CD8-positive, alpha-beta memory T cell (primary cell): ENCODE measurements around the gene ZCCHC17. TPM values are rescaled to one million over a fixed set of nuclear protein-coding genes. Genes with fewer than 3 reads are reported as not detected.
"Not testable (repeated sequence)": the region's sequence is repeated elsewhere in the genome, so short reads cannot be mapped to it uniquely, and the experiment has no call there.

Experiments used
- CTCF ChIA-PET: fragments of 350-600 bp; sonication (Branson Sonifier 250); formaldehyde crosslinking; loops from one replicate; lab custom pipeline; 2021; ENCODE audit warnings: antibody characterized with exemption; lab: Charles Lee
- POLR2A ChIA-PET: fragments of 350-600 bp; sonication (Branson Sonifier 250); formaldehyde crosslinking; loops from one replicate; lab custom pipeline; 2021; ENCODE audit warnings: antibody characterized with exemption; lab: Charles Lee
- DNase-seq, 5 donors: peaks; one replicate each; pipeline versions ENCODE4 v3.0.0 to v3.0.0-alpha.2; 2020 to 2022; ENCODE audit warnings: mixed read lengths in 1 of 5
- H3K27ac ChIP-seq: one replicate; pipeline ENCODE4 v1.7.0; 2013; ENCODE audit warnings: low read depth, mild to moderate bottlenecking, low read length, moderate library complexity
- H3K27me3 ChIP-seq: 2 replicates; pipeline ENCODE4 v1.7.0; 2013; ENCODE audit warnings: low read length, mild to moderate bottlenecking; ENCODE audit not compliant: insufficient read depth, poor library complexity, severe bottlenecking
- H3K36me3 ChIP-seq: 2 replicates; pipeline ENCODE4 v1.7.0; 2013; ENCODE audit warnings: mild to moderate bottlenecking, low read length, moderate library complexity; ENCODE audit not compliant: insufficient read depth
- H3K4me1 ChIP-seq: 2 replicates; pipeline ENCODE4 v1.7.0; 2013; ENCODE audit warnings: mild to moderate bottlenecking, low read length, moderate library complexity; ENCODE audit not compliant: insufficient read depth
- H3K4me3 ChIP-seq: 2 replicates; pipeline ENCODE4 v1.7.0; 2013; ENCODE audit warnings: mild to moderate bottlenecking, low read length
- H3K9me3 ChIP-seq: 2 replicates; pipeline ENCODE4 v1.7.0; 2013; ENCODE audit warnings: mild to moderate bottlenecking, low read length
- H3K27ac Mint-ChIP-seq, 8 donors: one replicate each; pipeline ENCODE4 v1.8.0; 2020 to 2021; ENCODE audit warnings: mixed read lengths in 8 of 8, mild to moderate bottlenecking in 6 of 8, inconsistent platforms in 3 of 8, moderate library complexity in 3 of 8
- H3K27me3 Mint-ChIP-seq, 2 donors: one replicate each; pipeline ENCODE4 v1.8.0; 2020 to 2021; ENCODE audit warnings: mixed read lengths in 2 of 2, mild to moderate bottlenecking in 1 of 2, moderate library complexity in 1 of 2
- H3K36me3 Mint-ChIP-seq, 3 donors: one replicate each; pipeline ENCODE4 v1.8.0; 2020 to 2021; ENCODE audit warnings: mixed read lengths in 3 of 3, inconsistent platforms in 1 of 3, mild to moderate bottlenecking in 1 of 3
- H3K4me1 Mint-ChIP-seq, 3 donors: one replicate each; pipeline ENCODE4 v1.8.0; 2020 to 2021; ENCODE audit warnings: mixed read lengths in 3 of 3, inconsistent platforms in 1 of 3, mild to moderate bottlenecking in 1 of 3
- H3K4me3 Mint-ChIP-seq, 7 donors: one replicate each; pipeline ENCODE4 v1.8.0; 2020 to 2021; ENCODE audit warnings: mixed read lengths in 7 of 7, mild to moderate bottlenecking in 6 of 7, moderate library complexity in 4 of 7, inconsistent platforms in 2 of 7
- H3K9me3 Mint-ChIP-seq, 5 donors: one replicate each; pipeline ENCODE4 v1.8.0; 2020 to 2022; ENCODE audit warnings: mixed read lengths in 5 of 5, mild to moderate bottlenecking in 3 of 5, moderate library complexity in 2 of 5, inconsistent platforms in 1 of 5
- polyA plus RNA-seq: library from polyadenylated mRNA; unstranded; fragments of 300-500 nt; fragmentation: Illumina TruSeq; gene quantifications from one replicate; pipeline ENCODE4 v1.2.3, GENCODE V29; 2021
- total RNA-seq, 2 experiments: library from RNA; stranded (reverse); gene quantifications; one replicate each; pipeline ENCODE4 v1.2.3, GENCODE V29; 2021

The ZCCHC17 gene
- total and polyA plus RNA-seq, 3 experiments from 2014 or later = 30.4 to 51.0 (median 30.8) TPM

DNA sequence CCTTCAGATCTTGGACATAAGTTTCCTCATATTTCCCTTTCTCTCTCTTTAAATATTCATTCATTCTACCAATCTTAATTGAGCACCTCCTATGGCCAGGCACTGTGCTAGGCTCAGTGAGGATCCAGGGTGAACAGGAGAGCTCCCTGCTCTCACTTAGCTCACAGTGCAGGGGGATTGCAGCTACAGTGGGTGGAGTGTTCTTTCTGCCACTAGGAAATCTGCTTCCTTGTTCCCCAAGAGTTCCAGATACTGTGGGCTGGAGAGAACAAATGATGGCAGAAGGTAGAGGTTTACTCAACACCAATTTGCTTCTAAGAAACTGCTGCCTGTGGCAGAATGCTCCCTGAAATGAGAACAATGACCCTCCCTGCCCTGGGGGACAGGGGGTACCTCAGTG, 81.2 kb downstream of the ZCCHC17 start:
- Histone ChIP-seq H3K27ac (no peak overlapping the region), H3K4me3 (no peak overlapping the region), H3K27me3 (no peaks in the 10 kb centered on the region), H3K36me3 (no peaks in the 10 kb centered on the region), H3K4me1 (peaks cover 4% of the 10 kb centered on the region), H3K9me3 (no peaks in the 10 kb centered on the region)
- Mint-ChIP-seq H3K27me3 (peaks cover 14 to 17% of the 10 kb centered on the region in 2 donors), H3K36me3 (no peaks in the 10 kb centered on the region), H3K27ac (peak overlapping the region in 1 of 8 donors; percentile 51), H3K4me1 (peaks cover 9 to 10% (median 10%) of the 10 kb centered on the region in 3 donors), H3K9me3 (no peaks in the 10 kb centered on the region), H3K4me3 (no peak overlapping the region)
- ChIA-PET CTCF (no interaction called here), POLR2A (no interaction called here)
- DNase-seq = no peak

DNA sequence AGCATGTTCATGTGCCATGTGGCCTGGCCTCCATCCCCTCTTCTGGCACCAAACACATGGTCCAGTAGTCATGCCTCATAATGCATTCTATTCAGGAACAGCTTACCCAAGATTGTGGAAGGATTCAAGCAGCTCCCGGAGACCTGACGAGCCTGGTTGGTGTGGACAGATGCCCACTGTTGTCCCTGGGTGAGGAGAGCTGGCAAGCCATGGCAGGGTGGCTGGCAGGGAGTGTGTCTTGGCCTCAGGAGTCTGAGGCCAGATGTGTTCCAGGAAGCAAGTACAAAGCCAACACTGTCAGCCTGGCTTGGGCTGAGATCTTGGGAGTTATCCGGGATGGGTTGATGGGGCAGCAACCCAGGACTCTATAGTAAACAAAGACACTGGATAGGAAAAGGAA, 83.3 kb downstream of the ZCCHC17 start:
- Histone ChIP-seq H3K4me1 (no peaks in the 10 kb centered on the region), H3K36me3 (no peaks in the 10 kb centered on the region), H3K27me3 (peaks cover 2% of the 10 kb centered on the region), H3K9me3 (no peaks in the 10 kb centered on the region), H3K27ac (no peak overlapping the region), H3K4me3 (no peak overlapping the region)
- H3K9me3 Mint-ChIP-seq = no peaks in the 10 kb centered on the region
- peaks cover 24 to 33% of the 10 kb centered on the region in 2 donors for H3K27me3 Mint-ChIP-seq
- POLR2A ChIA-PET = no interaction called here
- H3K36me3 Mint-ChIP-seq = no peaks in the 10 kb centered on the region
- no peak overlapping the region for H3K4me3 Mint-ChIP-seq
- CTCF ChIA-PET = no interaction called here
- no peaks in the 10 kb centered on the region for H3K4me1 Mint-ChIP-seq
- DNase-seq = no peak
- H3K27ac Mint-ChIP-seq = no peak overlapping the region

DNA sequence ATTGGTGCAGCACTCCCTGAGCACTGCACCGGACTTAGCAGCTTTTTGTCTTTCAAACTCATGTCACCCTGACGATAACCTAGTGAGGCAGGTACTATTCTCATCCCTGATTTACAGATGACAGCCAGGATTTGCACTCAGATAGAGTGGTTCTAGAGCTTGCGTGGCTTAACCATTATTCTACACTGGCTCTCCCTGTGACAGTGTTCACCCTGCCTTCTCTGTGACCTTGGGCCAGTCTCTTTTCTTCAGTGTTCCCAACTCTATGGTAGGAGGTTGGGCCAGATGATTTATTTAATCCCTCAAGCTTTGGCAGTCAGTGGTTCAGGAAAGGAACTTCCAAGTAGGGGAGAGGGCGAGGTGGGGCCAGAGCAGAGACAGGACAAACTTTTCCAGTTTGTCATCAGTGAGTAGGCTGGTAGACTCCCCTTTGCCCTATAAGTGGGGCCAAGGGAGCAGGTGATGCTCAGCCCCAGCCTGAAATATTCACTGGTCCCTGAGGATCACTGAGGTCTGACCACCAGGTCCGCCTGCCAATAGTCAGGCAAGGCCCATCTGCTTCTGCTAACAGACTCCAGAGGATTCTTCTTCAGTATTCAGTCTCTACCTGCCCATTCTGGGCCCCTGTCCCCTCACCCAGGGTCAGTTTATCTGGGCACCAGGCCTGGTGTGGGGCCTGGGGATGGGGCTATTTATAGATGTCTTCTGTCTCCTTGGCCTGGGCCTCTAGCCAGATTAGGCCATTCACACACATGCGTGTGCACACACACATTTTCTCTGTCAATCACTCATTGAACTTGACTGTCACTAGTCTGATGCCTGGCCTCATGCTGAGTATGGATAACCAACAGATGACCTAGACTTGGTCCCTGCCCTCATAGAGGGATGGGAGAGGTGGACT, 84.8 kb downstream of the ZCCHC17 start:
- ChIA-PET CTCF (no interaction called here), POLR2A (no interaction called here)
- Histone ChIP-seq H3K36me3 (no peaks in the 10 kb centered on the region), H3K9me3 (no peaks in the 10 kb centered on the region), H3K4me3 (no peak overlapping the region), H3K27ac (no peak overlapping the region), H3K4me1 (no peaks in the 10 kb centered on the region), H3K27me3 (peaks cover 14% of the 10 kb centered on the region)
- Mint-ChIP-seq H3K36me3 (no peaks in the 10 kb centered on the region), H3K4me1 (no peaks in the 10 kb centered on the region), H3K4me3 (no peak overlapping the region), H3K9me3 (no peaks in the 10 kb centered on the region), H3K27ac (no peak overlapping the region), H3K27me3 (peaks cover 29 to 48% of the 10 kb centered on the region in 2 donors)
- DNase-seq = no peak

DNA sequence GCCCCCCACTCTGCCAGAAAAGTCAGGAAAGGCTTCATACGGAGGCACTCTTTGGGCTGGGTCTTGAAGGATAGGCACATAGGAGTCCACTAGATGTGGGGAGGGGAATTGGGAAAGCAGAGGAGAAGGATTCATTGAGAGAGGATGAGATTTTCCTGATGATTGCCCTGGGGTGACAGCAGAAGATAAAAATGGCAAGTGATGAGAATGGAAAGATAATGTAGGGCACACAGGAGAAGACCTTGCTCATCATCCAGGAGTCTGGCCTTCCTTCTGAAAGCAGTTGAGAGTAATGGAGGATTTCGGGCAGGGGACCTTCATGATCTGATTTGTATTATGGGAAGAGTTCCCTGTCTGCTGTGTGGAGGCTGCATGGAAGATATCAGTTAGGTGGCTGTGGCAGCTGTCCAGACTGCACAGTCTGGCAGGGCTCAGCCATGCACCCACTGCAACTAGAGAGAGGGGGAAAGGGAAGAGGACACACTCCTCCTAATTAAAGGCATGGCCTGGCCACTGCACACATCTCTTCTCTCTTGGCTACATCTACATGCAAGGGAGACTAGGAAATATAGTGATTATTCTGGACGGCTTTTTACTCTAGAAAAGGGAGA, 85.7 kb downstream of the ZCCHC17 start:
- Mint-ChIP-seq H3K4me3 (no peak overlapping the region), H3K36me3 (no peaks in the 10 kb centered on the region), H3K27me3 (peaks cover 29 to 55% of the 10 kb centered on the region in 2 donors), H3K9me3 (no peaks in the 10 kb centered on the region), H3K4me1 (no peaks in the 10 kb centered on the region), H3K27ac (no peak overlapping the region)
- no peaks in the 10 kb centered on the region for H3K4me1 ChIP-seq
- H3K4me3 ChIP-seq = no peak overlapping the region
- CTCF ChIA-PET = interaction anchor here (1.5 kb wide), 1 partner anchor 13 kb away, joined by 4 read pairs; no protein-coding TSS in a partner anchor
- POLR2A ChIA-PET = no interaction called here
- no peak overlapping the region for H3K27ac ChIP-seq
- no peaks in the 10 kb centered on the region for H3K36me3 ChIP-seq
- no peak for DNase-seq
- no peaks in the 10 kb centered on the region for H3K9me3 ChIP-seq
- peaks cover 14% of the 10 kb centered on the region for H3K27me3 ChIP-seq

DNA sequence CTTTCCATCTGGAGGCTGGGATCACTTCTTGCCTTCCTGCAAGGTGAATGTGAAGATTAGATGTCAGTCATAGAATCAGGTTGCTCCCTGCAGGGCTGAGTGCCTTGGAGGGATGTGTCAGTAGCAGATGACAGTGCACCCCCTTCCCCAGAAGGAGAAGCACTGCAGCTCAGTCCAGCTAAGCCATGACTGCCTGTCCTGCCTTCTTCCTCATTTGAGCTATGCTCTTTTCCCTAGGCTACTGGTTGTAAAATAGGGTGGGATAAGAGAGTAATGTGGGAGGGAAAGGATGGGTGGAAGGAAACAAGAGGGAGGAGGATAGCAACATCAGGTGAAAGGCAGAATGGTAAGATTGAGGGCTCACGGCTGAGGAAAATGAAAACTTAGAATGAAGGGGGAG, 87.1 kb downstream of the ZCCHC17 start:
- no peak for DNase-seq
- H3K4me3 Mint-ChIP-seq = no peak overlapping the region
- no peaks in the 10 kb centered on the region for H3K4me1 Mint-ChIP-seq
- ChIA-PET POLR2A (interaction anchor here (0.6 kb wide), 1 partner anchor 10 kb away, joined by 4 read pairs; no protein-coding TSS in a partner anchor), CTCF (interaction anchor here (1.5 kb wide), 1 partner anchor 11 kb away, joined by 4 read pairs; no protein-coding TSS in a partner anchor)
- Histone ChIP-seq H3K4me3 (no peak overlapping the region), H3K36me3 (no peaks in the 10 kb centered on the region), H3K27ac (no peak overlapping the region), H3K9me3 (no peaks in the 10 kb centered on the region), H3K4me1 (no peaks in the 10 kb centered on the region), H3K27me3 (peaks cover 14% of the 10 kb centered on the region)
- no peaks in the 10 kb centered on the region for H3K36me3 Mint-ChIP-seq
- peaks cover 29 to 59% of the 10 kb centered on the region in 2 donors for H3K27me3 Mint-ChIP-seq
- no peak overlapping the region for H3K27ac Mint-ChIP-seq
- no peaks in the 10 kb centered on the region for H3K9me3 Mint-ChIP-seq

DNA sequence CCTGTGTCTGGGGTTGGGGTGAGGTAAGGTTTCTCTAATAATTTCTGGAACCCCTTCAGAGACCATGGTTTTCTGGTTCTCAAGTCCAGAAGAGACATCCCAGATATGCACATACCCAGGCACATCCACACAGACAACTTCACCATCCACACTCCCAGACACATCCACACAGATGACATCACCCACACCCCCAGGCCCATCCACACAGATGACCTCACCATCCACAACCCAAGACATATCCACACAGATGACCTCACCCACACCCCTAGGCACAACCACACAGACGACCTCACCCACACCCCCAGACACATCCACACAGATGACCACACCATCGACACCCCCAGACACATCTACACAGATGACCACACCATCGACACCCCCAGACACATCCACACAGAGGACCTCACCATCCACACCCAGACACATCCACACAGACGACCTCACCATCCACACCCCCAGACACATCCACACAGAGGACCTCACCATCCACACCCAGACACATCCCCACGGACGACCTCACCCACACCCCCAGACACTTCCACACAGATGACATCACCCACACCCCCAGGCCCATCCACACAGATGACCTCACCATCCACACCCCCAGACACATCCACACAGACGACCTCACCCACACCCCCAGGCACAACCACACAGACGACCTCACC, 89.9 kb downstream of the ZCCHC17 start:
- CTCF ChIA-PET = interaction anchor here (0.8 kb wide), 1 partner anchor 9 kb away, joined by 3 read pairs; no protein-coding TSS in a partner anchor
- H3K4me3 ChIP-seq, H3K36me3 Mint-ChIP-seq, H3K9me3 ChIP-seq, H3K9me3 Mint-ChIP-seq, H3K27ac ChIP-seq, H3K36me3 ChIP-seq, H3K27ac Mint-ChIP-seq, DNase-seq, POLR2A ChIA-PET, H3K4me1 ChIP-seq, H3K4me1 Mint-ChIP-seq, H3K4me3 Mint-ChIP-seq: not testable (repeated sequence)
- H3K27me3 ChIP-seq = peaks cover 14% of the 10 kb centered on the region
- H3K27me3 Mint-ChIP-seq = peaks cover 27 to 53% of the 10 kb centered on the region in 2 donors

DNA sequence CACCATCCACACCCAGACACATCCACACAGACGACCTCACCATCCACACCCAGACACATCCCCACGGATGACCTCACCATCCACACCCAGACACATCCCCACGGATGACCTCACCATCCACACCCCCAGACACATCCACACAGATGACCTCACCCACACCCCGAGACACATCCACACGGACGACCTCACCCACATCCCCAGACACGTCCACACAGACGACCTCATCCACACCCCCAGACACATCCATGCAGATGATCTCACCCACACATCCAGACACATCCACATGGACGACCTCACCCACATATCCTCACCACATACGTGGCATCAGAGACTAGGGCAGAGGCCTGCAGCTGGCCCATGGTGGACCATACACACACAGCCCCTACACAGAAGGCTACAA, 90.8 kb downstream of the ZCCHC17 start:
- no peaks in the 10 kb centered on the region for H3K9me3 Mint-ChIP-seq
- no peaks in the 10 kb centered on the region for H3K4me1 ChIP-seq
- H3K4me3 Mint-ChIP-seq = no peak overlapping the region
- H3K4me1 Mint-ChIP-seq = no peaks in the 10 kb centered on the region
- ChIA-PET CTCF (no interaction called here), POLR2A (no interaction called here)
- no peak overlapping the region for H3K4me3 ChIP-seq
- peak overlapping the region in 1 of 8 donors; percentile 47 for H3K27ac Mint-ChIP-seq
- no peak for DNase-seq
- peaks cover 14% of the 10 kb centered on the region for H3K27me3 ChIP-seq
- H3K9me3 ChIP-seq = no peaks in the 10 kb centered on the region
- no peaks in the 10 kb centered on the region for H3K36me3 Mint-ChIP-seq
- no peaks in the 10 kb centered on the region for H3K36me3 ChIP-seq
- H3K27me3 Mint-ChIP-seq = peaks cover 18 to 46% of the 10 kb centered on the region in 2 donors
- H3K27ac ChIP-seq = no peak overlapping the region

DNA sequence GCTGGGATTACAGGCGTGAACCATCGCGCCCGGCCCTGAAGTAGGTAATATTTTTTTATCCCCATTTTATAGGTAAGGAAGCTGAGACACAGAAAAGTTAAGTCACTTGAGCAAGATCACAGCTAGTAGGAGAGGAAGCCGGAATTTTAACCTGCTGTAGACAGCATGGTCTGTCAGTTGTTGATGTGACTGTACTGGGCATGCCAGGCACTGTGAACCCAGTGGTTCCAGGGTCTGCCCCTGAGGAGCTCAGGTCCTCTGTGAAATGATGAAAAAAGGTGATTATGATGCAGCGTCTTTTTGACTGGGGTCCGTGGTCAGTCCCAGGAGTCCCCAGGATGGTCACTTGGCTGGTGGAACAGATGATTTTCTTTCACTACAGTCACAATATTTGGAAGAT, 92.8 kb downstream of the ZCCHC17 start:
- Histone ChIP-seq H3K36me3 (no peaks in the 10 kb centered on the region), H3K9me3 (no peaks in the 10 kb centered on the region), H3K27ac (no peak overlapping the region), H3K4me3 (no peak overlapping the region), H3K27me3 (peaks cover 14% of the 10 kb centered on the region), H3K4me1 (peaks cover 5% of the 10 kb centered on the region)
- Mint-ChIP-seq H3K27me3 (peaks cover 6 to 35% of the 10 kb centered on the region in 2 donors), H3K4me3 (no peak overlapping the region), H3K9me3 (no peaks in the 10 kb centered on the region), H3K27ac (peak overlapping the region in 1 of 8 donors; percentile 42), H3K4me1 (peaks cover 5% of the 10 kb centered on the region in 3 donors), H3K36me3 (no peaks in the 10 kb centered on the region)
- no peak for DNase-seq
- ChIA-PET POLR2A (no interaction called here), CTCF (no interaction called here)
